B cell (primary cell): Measurements from ENCODE around the gene IBA57. TPM values are rescaled to one million over a fixed set of nuclear protein-coding genes. Genes with fewer than 3 reads are reported as not detected.

ENCODE experiments used
- ATAC-seq: fragments of 200-7000 bp; cut with Tn5 transposase; one replicate; pipeline ENCODE4 v1.10.0; 2021; ENCODE audit warnings: low read depth, mild to moderate bottlenecking, moderate number of reproducible peaks, moderate library complexity
- CTCF ChIA-PET: fragments of 350-600 bp; sonication (Branson Sonifier 250); formaldehyde crosslinking; loops from one replicate; lab custom pipeline; 2021; ENCODE audit warnings: antibody characterized with exemption, inconsistent platforms; lab: Charles Lee
- POLR2A ChIA-PET: fragments of 350-600 bp; sonication (Branson Sonifier 250); formaldehyde crosslinking; loops from one replicate; lab custom pipeline; 2021; ENCODE audit warnings: antibody characterized with exemption; lab: Charles Lee
- DNase-seq: peaks from one replicate; pipeline ENCODE4 v3.0.0; 2013
- H2AFZ ChIP-seq: 2 replicates; pipeline ENCODE4 v1.6.1; 2012; ENCODE audit warnings: mild to moderate bottlenecking, low read depth, low read length; ENCODE audit not compliant: insufficient read depth, poor library complexity, severe bottlenecking
- H3K27ac ChIP-seq, 2 donors: 1 replicate in 1 of 2; 2 replicates in 1 of 2; pipeline ENCODE4 v1.5.1; 2012 to 2013; ENCODE audit warnings: low read length in 2 of 2, mild to moderate bottlenecking in 2 of 2, moderate library complexity in 1 of 2
- H3K27me3 ChIP-seq, 4 experiments: fragments of 200-600 bp in 1 of 4; sonication (generic) in 1 of 4; replicated peaks in 1 of 4; 1 replicate in 2 of 4; 2 replicates in 2 of 4; pipeline versions ENCODE4 v1.6.1 to v1.7.0; 2013 to 2016; ENCODE audit warnings: low read length in 3 of 4, mild to moderate bottlenecking in 2 of 4, mixed read lengths in 1 of 4, moderate library complexity in 1 of 4; ENCODE audit not compliant: insufficient read depth in 4 of 4, control insufficient read depth in 3 of 4; ENCODE audit errors: control extremely low read depth in 1 of 4
- H3K36me3 ChIP-seq, 2 experiments: replicated peaks in 1 of 2; 1 replicate in 1 of 2; 2 replicates in 1 of 2; pipeline versions ENCODE4 v1.6.1 to v1.7.1; 2013; ENCODE audit warnings: low read length in 1 of 2; ENCODE audit not compliant: insufficient read depth in 2 of 2, control insufficient read depth in 1 of 2; ENCODE audit errors: control extremely low read depth in 1 of 2, extremely low read depth in 1 of 2
- H3K4me1 ChIP-seq, 2 donors: fragments of 200-600 bp in 1 of 2; sonication (generic) in 1 of 2; 1 replicate in 1 of 2; 2 replicates in 1 of 2; pipeline versions ENCODE4 v1.5.1 to v1.6.1; 2013 to 2017; ENCODE audit warnings: low read length in 2 of 2; ENCODE audit not compliant: control insufficient read depth in 2 of 2, insufficient read depth in 2 of 2
- H3K4me2 ChIP-seq: replicated peaks from 2 replicates; pipeline ENCODE3; 2012; ENCODE audit warnings: mild to moderate bottlenecking, low read depth, low read length; ENCODE audit not compliant: poor library complexity, severe bottlenecking
- H3K4me3 ChIP-seq, 5 experiments: fragments of 200-600 bp in 1 of 5; sonication (generic) in 1 of 5; 1 replicate in 3 of 5; 2 replicates in 2 of 5; pipeline versions ENCODE4 v1.5.1 to v1.7.0; 2011 to 2016; ENCODE audit warnings: low read length in 4 of 5, mild to moderate bottlenecking in 4 of 5, low read depth in 2 of 5, control low read depth in 1 of 5, moderate library complexity in 1 of 5; ENCODE audit not compliant: insufficient read depth in 1 of 5; ENCODE audit errors: control extremely low read depth in 1 of 5, extremely low read depth in 1 of 5
- H3K79me2 ChIP-seq: fragments of 200-600 bp; sonication (generic); one replicate; pipeline ENCODE4 v1.6.0; 2016; ENCODE audit warnings: low read length; ENCODE audit not compliant: control insufficient read depth, insufficient read depth
- H3K9ac ChIP-seq: fragments of 200-600 bp; sonication (generic); 2 replicates; pipeline ENCODE4 v1.6.1; 2017; ENCODE audit warnings: mild to moderate bottlenecking, low read length, moderate library complexity
- H3K9me3 ChIP-seq, 3 donors: one replicate each; pipeline versions ENCODE4 v1.6.1 to v1.7.1; 2013; ENCODE audit warnings: low read length in 2 of 3; ENCODE audit not compliant: control insufficient read depth in 2 of 3, insufficient read depth in 1 of 3; ENCODE audit errors: control extremely low read depth in 1 of 3
- H4K20me1 ChIP-seq: 2 replicates; pipeline ENCODE4 v1.6.0; 2012; ENCODE audit warnings: mild to moderate bottlenecking, low read length; ENCODE audit not compliant: insufficient read depth, control insufficient read depth, poor library complexity, severe bottlenecking
- H3K27ac Mint-ChIP-seq: one replicate; pipeline ENCODE4 v1.8.0; 2021; ENCODE audit warnings: mixed read lengths
- H3K27me3 Mint-ChIP-seq: one replicate; pipeline ENCODE4 v1.8.0; 2021; ENCODE audit warnings: mixed read lengths
- H3K4me1 Mint-ChIP-seq: one replicate; pipeline ENCODE4 v1.8.0; 2021; ENCODE audit warnings: mixed read lengths
- H3K4me3 Mint-ChIP-seq: one replicate; pipeline ENCODE4 v1.8.0; 2021; ENCODE audit warnings: mixed read lengths
- H3K9me3 Mint-ChIP-seq: one replicate; pipeline ENCODE4 v1.8.0; 2022; ENCODE audit warnings: mixed read lengths; ENCODE audit not compliant: insufficient read depth
- CTCF ChIP-seq: fragments of 200-600 bp; IDR thresholded peaks from one replicate; pipeline ENCODE4 v1.8.0; 2022; ENCODE audit warnings: antibody characterized with exemption, mild to moderate bottlenecking
- EZH2 ChIP-seq: IDR thresholded peaks from 2 replicates; pipeline ENCODE4 v1.6.1; 2012; ENCODE audit warnings: borderline replicate concordance, low read depth, mild to moderate bottlenecking, moderate library complexity, low read length; ENCODE audit not compliant: insufficient read depth, poor library complexity, severe bottlenecking
- WGBS: methylation state at CpG from one replicate; pipeline ENCODE4 v1.1.5; 2013; ENCODE audit warnings: missing lambda C conversion rate; ENCODE audit not compliant: insufficient coverage; 5-methylcytosine and 5-hydroxymethylcytosine counted together
- intact Hi-C: fragments of 100-400 bp; cut with micrococcal nuclease; formaldehyde crosslinking; loops from one replicate; pipeline ENCODE4 v1.10.0; 2022
- polyA plus RNA-seq: library from polyadenylated mRNA; depleted of rRNA; stranded (reverse); fragments of >200 nt; gene quantifications from 2 replicates; pipeline ENCODE4 v1.2.3, GENCODE V29; 2012
- total RNA-seq, 2 donors: library from RNA; stranded (reverse); fragments of 120-200 nt in 1 of 2; gene quantifications; 1 replicate in 1 of 2; 2 replicates in 1 of 2; pipeline versions ENCODE4 v1.2.3 to v1.2.4, GENCODE V29; 2013 to 2022

IBA57 gene
- total and polyA plus RNA-seq, 2 donors (not counting 1 experiment from before 2014, with no cell fraction given) = 5.2 to 12.8 TPM

- no peak overlapping the region for H3K4me2 ChIP-seq
- POLR2A ChIA-PET = no interaction called here
- peaks cover 0 to 11% (median 0%) of the 10 kb centered on the region in 3 donors for H3K9me3 ChIP-seq
- CTCF ChIA-PET = interaction anchor here (2.4 kb wide), 1 partner anchor 29 kb away, joined by 19 read pairs; the partner anchor contains the start of gene IBA57
- H3K79me2 ChIP-seq = peaks cover 18% of the 10 kb centered on the region
- H4K20me1 ChIP-seq = peaks cover 16% of the 10 kb centered on the region
- TF ChIP-seq EZH2 (no peak), CTCF (no peak)
- intact Hi-C loops = no loop called here
- DNase-seq (peak; percentile 34), ATAC-seq (no peak)
- Mint-ChIP-seq H3K4me1 (peaks cover 46% of the 10 kb centered on the region), H3K27ac (peak overlapping the region; percentile 69), H3K27me3 (no peaks in the 10 kb centered on the region), H3K4me3 (peak overlapping the region; percentile 14), H3K9me3 (no peaks in the 10 kb centered on the region)
- WGBS = no CpG with 5 or more reads among the region's 1 CpG
- peaks cover 36 to 46% of the 10 kb centered on the region in 2 donors for H3K4me1 ChIP-seq
- no peak overlapping the region for H3K4me3 ChIP-seq
- H3K27ac ChIP-seq = no peak overlapping the region
- H3K27me3 ChIP-seq = peaks cover 0 to 3% (median 0%) of the 10 kb centered on the region in 4 experiments
- H3K36me3 ChIP-seq = peaks cover 0 to 5% of the 10 kb centered on the region in 2 experiments
- H3K9ac ChIP-seq = no peak overlapping the region
- no peak overlapping the region for H2AFZ ChIP-seq
Observed at GRCh38 chr1:228136901-228137300, 28.7 kb upstream of the IBA57 start.

DNA sequence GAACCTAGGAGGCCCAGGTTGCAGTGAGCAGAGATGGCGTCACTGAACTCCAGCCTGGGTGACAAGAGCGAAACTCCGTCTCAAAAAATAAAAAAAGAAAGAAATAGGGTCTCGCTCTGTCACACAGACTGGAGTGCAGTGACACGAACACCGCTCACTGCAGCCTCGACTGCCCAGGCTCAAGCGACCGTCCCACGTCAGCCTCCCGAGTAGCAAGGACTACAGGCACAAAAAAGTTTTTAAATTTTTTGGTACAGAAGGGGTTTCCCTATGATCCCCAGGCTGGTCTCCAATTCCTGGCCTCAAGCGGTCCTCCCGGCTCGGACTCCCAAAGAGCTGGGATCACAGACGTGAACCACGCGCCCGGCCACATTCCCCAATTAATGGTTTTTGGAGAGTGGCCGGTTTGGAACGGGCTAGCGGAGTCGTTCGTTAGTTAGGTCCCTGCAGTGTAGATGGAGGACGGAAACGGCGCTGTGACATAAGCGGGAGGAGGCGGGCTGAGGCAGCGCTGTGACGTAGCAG, 26.1 kb upstream of the IBA57 start:
- Histone ChIP-seq H3K36me3 (peaks cover 0 to 10% of the 10 kb centered on the region in 2 experiments), H3K4me1 (peaks cover 55 to 71% of the 10 kb centered on the region in 2 donors), H2AFZ (peak overlapping the region; percentile 59), H3K79me2 (peaks cover 43% of the 10 kb centered on the region), H3K27ac (peak overlapping the region; percentile 95 to 98), H3K4me3 (peak overlapping the region; percentile 61 to 77 (median 70)), H3K9ac (peak overlapping the region; percentile 79), H3K4me2 (peak overlapping the region; percentile 82), H3K9me3 (peaks cover 0 to 11% (median 0%) of the 10 kb centered on the region in 3 donors), H4K20me1 (peaks cover 42% of the 10 kb centered on the region), H3K27me3 (peaks cover 0 to 3% (median 0%) of the 10 kb centered on the region in 4 experiments)
- ChIA-PET CTCF (interaction anchor here (1.3 to 1.6 kb wide), 3 partner anchors 9 to 361 kb away, joined by 3 to 7 read pairs (median 5); no protein-coding TSS in a partner anchor), POLR2A (interaction anchor here (0.5 to 0.6 kb wide), 2 partner anchors 28 to 42 kb away, joined by 3 to 4 read pairs; no protein-coding TSS in a partner anchor)
- Mint-ChIP-seq H3K27ac (peak overlapping the region; percentile 100), H3K4me1 (peaks cover 68% of the 10 kb centered on the region), H3K27me3 (no peaks in the 10 kb centered on the region), H3K4me3 (peak overlapping the region; percentile 96), H3K9me3 (no peaks in the 10 kb centered on the region)
- no peak for TF ChIP-seq CTCF
- TF ChIP-seq EZH2 = no peak
- no peak for DNase-seq
- intact Hi-C loops = loop anchor here (1.0 to 2.0 kb wide), 2 partner anchors 74 to 267 kb away; partner anchors contain the start of gene TRIM11
- WGBS = 25% methylated on average over 27 of the region's 30 CpGs
- no peak for ATAC-seq
